22Rv1 (cell line): ENCODE data around the gene HIVEP3.

Experiments used
- H3K27ac ChIP-seq: fragments of 450-650 bp; 2 replicates; pipeline ENCODE4 v1.5.1; 2017
- CTCF ChIP-seq: fragments of 450-650 bp; IDR thresholded peaks from 2 replicates; pipeline ENCODE4 v1.5.1; 2017; ENCODE audit warnings: mild to moderate bottlenecking
- ZFX ChIP-seq: fragments of 450-650 bp; IDR thresholded peaks from 2 replicates; pipeline ENCODE4 v1.6.1; 2017; ENCODE audit warnings: antibody characterized with exemption, borderline replicate concordance

Gene HIVEP3

GRCh38 chr1:41467673-41468072 is 451.0 kb downstream of the HIVEP3 start:
- no peak for TF ChIP-seq ZFX
- no peak for TF ChIP-seq CTCF
- H3K27ac ChIP-seq, result no peak overlapping the region

GRCh38 chr1:41466146-41466545 is 452.6 kb downstream of the HIVEP3 start:
- no peak overlapping the region for H3K27ac ChIP-seq
- TF ChIP-seq ZFX, result no peak
- no peak for TF ChIP-seq CTCF

- no peak overlapping the region for H3K27ac ChIP-seq
- TF ChIP-seq CTCF, result no peak
- no peak for TF ChIP-seq ZFX
Observed at GRCh38 chr1:41465741-41466140, 453.0 kb downstream of the HIVEP3 start.

- no peak overlapping the region for H3K27ac ChIP-seq
- TF ChIP-seq CTCF, result no peak
- no peak for TF ChIP-seq ZFX
Observed at GRCh38 chr1:41464885-41465284, 453.8 kb downstream of the HIVEP3 start.

- no peak overlapping the region for H3K27ac ChIP-seq
- TF ChIP-seq ZFX (no peak), CTCF (no peak)
Observed at GRCh38 chr1:41463516-41463915, 455.2 kb downstream of the HIVEP3 start.

- H3K27ac ChIP-seq, result peak overlapping the region; percentile 61
- TF ChIP-seq CTCF (no peak), ZFX (no peak)
Observed at GRCh38 chr1:41462680-41463004, 456.1 kb downstream of the HIVEP3 start.

- TF ChIP-seq CTCF (no peak), ZFX (no peak)
- H3K27ac ChIP-seq, result peak overlapping the region; percentile 61
Observed at GRCh38 chr1:41461790-41462679, 456.7 kb downstream of the HIVEP3 start.
